ENCODE data around the gene DCUN1D2. TPM values are rescaled to one million over a fixed set of nuclear protein-coding genes. Genes with fewer than 3 reads are reported as not detected.

Gene DCUN1D2
- polyA plus RNA-seq, 3 donors, result 3.1 to 16.7 (median 6.1) TPM

GRCh38 chr13:113420232-113420631 lies 70.3 kb downstream of the DCUN1D2 start:
- TF ChIP-seq CTCF (IDR thresholded peaks at IDR 0.05), result no peak
- H2AFZ ChIP-seq (ENCODE audit: insufficient read depth, low read depth, low read length, poor library complexity, severe bottlenecking), result no peak overlapping the region
- no peak overlapping the region for H3K9ac ChIP-seq (ENCODE audit: insufficient read depth, low read length, poor library complexity, severe bottlenecking)
- no peaks in the 10 kb centered on the region for H3K27me3 ChIP-seq (ENCODE audit: control insufficient read depth in 2 of 2, insufficient read depth in 2 of 2, low read length in 2 of 2)
- H3K4me1 Mint-ChIP-seq, result no peaks in the 10 kb centered on the region
- no peak overlapping the region for H3K4me3 ChIP-seq (replicated peaks in 1 of 3; ENCODE audit: low read depth in 2 of 3, low read length in 3 of 3)
- intact Hi-C loops (cut with micrococcal nuclease), result no loop called here
- H3K9me3 ChIP-seq (replicated peaks in 1 of 2; ENCODE audit: control insufficient read depth in 1 of 2, insufficient read depth in 1 of 2, low read length in 2 of 2), result no peaks in the 10 kb centered on the region
- no peaks in the 10 kb centered on the region for H3K4me1 ChIP-seq (ENCODE audit: control insufficient read depth in 1 of 2, insufficient read depth in 2 of 2, low read length in 2 of 2)
- no peak overlapping the region for H3K27ac ChIP-seq (ENCODE audit: low read depth in 1 of 2, low read length in 2 of 2)
- no peaks in the 10 kb centered on the region for H3K79me2 ChIP-seq (ENCODE audit: insufficient read depth, low read length)
- H3K4me3 Mint-ChIP-seq, result no peak overlapping the region
- peaks cover 0 to 7% (median 3%) of the 10 kb centered on the region in 7 donors for H3K9me3 Mint-ChIP-seq
- H3K27ac Mint-ChIP-seq, result no peak overlapping the region
- H3K36me3 Mint-ChIP-seq, result no peaks in the 10 kb centered on the region
- H3K27me3 Mint-ChIP-seq (ENCODE audit: low read depth in 3 of 3), result peaks cover 0 to 8% (median 0%) of the 10 kb centered on the region in 3 donors
- DNase-seq, result no peak
- H3K4me2 ChIP-seq (replicated peaks; ENCODE audit: extremely low read depth, low read length, poor library complexity, severe bottlenecking), result no peak overlapping the region
- WGBS (ENCODE audit: insufficient coverage), result 95% methylated on average over 6 of the region's 15 CpGs
- no peaks in the 10 kb centered on the region for H3K36me3 ChIP-seq (replicated peaks in 1 of 2; ENCODE audit: control insufficient read depth in 1 of 2, insufficient read depth in 2 of 2, low read length in 2 of 2)
- no peaks in the 10 kb centered on the region for H4K20me1 ChIP-seq (ENCODE audit: insufficient read depth, low read length)

GRCh38 chr13:113419531-113420193 lies 70.8 kb downstream of the DCUN1D2 start:
- WGBS (ENCODE audit: insufficient coverage), result 96% methylated on average over 15 of the region's 18 CpGs

More at GRCh38 chr13:113419531-113420193, 70.8 kb downstream of the DCUN1D2 start:
- H3K27ac ChIP-seq (ENCODE audit: low read depth in 1 of 2, low read length in 2 of 2), result no peak overlapping the region
- H3K27me3 Mint-ChIP-seq (ENCODE audit: low read depth in 3 of 3), result peaks cover 2 to 9% (median 3%) of the 10 kb centered on the region in 3 donors
- intact Hi-C loops (cut with micrococcal nuclease), result no loop called here
- no peak overlapping the region for H2AFZ ChIP-seq (ENCODE audit: insufficient read depth, low read depth, low read length, poor library complexity, severe bottlenecking)
- no peak overlapping the region for H3K4me3 Mint-ChIP-seq
- H3K36me3 ChIP-seq (replicated peaks in 1 of 2; ENCODE audit: control insufficient read depth in 1 of 2, insufficient read depth in 2 of 2, low read length in 2 of 2), result no peaks in the 10 kb centered on the region
- DNase-seq, result no peak
- H3K9me3 Mint-ChIP-seq, result peaks cover 0 to 7% (median 3%) of the 10 kb centered on the region in 7 donors
- no peaks in the 10 kb centered on the region for H4K20me1 ChIP-seq (ENCODE audit: insufficient read depth, low read length)
- H3K9ac ChIP-seq (ENCODE audit: insufficient read depth, low read length, poor library complexity, severe bottlenecking), result no peak overlapping the region
- no peak overlapping the region for H3K4me3 ChIP-seq (replicated peaks in 1 of 3; ENCODE audit: low read depth in 2 of 3, low read length in 3 of 3)
- TF ChIP-seq CTCF (IDR thresholded peaks at IDR 0.05), result no peak
- H3K4me2 ChIP-seq (replicated peaks; ENCODE audit: extremely low read depth, low read length, poor library complexity, severe bottlenecking), result no peak overlapping the region
- no peaks in the 10 kb centered on the region for H3K4me1 ChIP-seq (ENCODE audit: control insufficient read depth in 1 of 2, insufficient read depth in 2 of 2, low read length in 2 of 2)
- H3K4me1 Mint-ChIP-seq, result no peaks in the 10 kb centered on the region
- H3K79me2 ChIP-seq (ENCODE audit: insufficient read depth, low read length), result no peaks in the 10 kb centered on the region
- H3K9me3 ChIP-seq (replicated peaks in 1 of 2; ENCODE audit: control insufficient read depth in 1 of 2, insufficient read depth in 1 of 2, low read length in 2 of 2), result no peaks in the 10 kb centered on the region
- H3K27me3 ChIP-seq (ENCODE audit: control insufficient read depth in 2 of 2, insufficient read depth in 2 of 2, low read length in 2 of 2), result no peaks in the 10 kb centered on the region
- H3K27ac Mint-ChIP-seq, result no peak overlapping the region
- no peaks in the 10 kb centered on the region for H3K36me3 Mint-ChIP-seq
